Right forelimb (tissue), 1 donor: ENCODE measurements around the gene NUMBL.
"Not testable (repeated sequence)": the region's sequence is repeated elsewhere in the genome, so short reads cannot be mapped to it uniquely, and the experiment has no call there.

Experiments
- DNase-seq: peaks from one replicate; pipeline ENCODE4 v3.0.0-alpha.2; 2018

The NUMBL gene

DNA sequence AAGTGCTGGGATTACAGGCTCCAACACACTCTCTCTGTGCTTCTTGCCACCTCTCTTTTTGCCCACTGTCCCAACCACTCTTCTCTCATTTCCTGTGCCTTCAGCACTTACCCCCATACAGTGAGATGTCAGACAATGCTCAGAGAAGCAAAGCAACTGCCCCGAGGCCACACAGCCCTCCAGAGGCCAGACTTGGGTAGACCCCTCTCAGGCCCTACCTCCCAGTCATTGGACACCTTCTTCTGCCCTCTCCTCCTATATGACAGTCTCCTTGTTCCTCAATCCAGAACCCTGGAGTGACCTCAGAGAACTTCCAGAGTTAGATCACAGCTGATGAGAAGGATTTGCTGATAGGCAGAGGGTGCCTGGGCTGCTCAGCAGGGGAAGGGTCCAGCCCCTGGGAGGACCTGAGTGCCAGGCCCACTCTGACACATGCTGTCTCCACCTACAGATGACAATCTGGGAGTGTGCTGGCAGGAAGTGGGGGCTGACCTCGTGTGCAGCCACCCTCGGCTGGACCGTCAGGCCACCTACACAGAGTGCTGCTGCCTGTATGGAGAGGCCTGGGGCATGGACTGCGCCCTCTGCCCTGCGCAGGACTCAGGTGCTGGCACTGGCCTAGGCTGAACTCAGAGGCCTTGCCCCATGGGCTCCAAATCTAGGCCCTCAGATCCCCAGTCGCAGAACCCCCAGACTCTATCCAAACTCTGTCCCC, 64.9 kb downstream of the NUMBL start:
- DNase-seq = no peak

DNA sequence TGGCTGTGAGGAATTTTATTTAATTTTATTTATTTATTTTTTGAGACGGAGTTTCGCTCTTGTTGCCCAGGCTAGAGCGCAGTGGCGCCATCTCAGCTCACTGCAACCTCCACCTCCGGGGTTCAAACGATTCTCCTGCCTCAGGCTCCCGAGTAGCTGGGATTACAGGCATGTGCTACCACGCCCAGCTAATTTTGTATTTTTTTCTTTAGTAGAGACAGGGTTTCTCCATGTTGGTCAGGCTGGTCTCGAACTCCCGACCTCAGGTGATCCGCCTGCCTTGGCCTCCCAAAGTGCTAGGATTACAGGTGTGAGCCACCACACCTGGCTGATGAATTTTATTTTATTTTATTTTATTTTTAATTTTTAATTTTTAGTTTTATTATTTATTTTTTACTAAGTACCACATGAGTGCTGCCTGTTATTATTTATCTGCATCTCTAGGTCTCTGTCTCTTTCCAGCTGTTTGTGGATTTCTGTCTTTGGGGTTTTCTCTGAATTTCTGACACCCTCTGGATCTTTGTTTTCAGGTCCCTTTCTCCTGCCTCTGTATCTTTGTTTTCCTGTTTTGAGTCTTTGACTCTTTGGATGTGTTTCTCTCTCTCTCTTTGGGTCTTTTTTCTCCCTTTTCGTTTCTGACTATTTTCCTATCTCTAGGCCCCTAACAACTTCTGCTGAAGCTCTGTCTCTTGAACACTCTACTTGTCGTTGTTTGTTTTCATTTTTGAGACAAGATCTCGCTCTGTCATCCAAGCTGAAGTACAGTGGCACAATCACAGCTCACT, 65.9 kb downstream of the NUMBL start:
- not testable (repeated sequence) for DNase-seq

DNA sequence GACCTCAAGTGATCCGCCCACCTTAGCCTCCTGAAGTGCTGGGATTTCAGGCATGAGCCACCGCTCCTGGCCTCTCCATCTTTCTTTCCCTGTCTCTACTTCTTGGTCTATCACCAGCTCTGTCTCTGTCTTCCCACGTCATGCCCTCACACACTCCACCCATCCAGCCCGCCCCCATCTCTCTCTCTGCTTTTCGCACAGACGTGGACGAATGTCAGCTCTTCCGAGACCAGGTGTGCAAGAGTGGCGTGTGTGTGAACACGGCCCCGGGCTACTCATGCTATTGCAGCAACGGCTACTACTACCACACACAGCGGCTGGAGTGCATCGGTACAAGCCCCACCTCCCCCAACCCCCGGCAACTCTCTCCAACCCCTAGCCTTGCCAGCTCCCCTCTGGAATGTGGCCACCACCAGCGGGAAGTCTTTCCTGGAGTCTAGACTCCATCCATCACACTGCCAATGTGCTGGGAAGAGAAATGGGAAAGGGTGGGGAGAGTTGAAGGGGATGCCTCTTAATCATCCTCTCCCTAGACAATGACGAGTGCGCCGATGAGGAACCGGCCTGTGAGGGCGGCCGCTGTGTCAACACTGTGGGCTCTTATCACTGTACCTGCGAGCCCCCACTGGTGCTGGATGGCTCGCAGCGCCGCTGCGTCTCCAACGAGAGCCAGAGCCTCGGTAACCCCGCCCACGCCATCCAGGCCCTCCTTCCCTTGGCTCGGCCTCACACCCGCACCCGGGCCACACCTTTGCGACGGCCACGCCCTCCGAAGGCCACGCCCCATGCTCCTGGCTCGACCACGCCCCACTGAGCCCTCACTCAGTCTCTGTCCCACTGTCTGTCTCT, 66.8 kb downstream of the NUMBL start:
- no peak for DNase-seq

DNA sequence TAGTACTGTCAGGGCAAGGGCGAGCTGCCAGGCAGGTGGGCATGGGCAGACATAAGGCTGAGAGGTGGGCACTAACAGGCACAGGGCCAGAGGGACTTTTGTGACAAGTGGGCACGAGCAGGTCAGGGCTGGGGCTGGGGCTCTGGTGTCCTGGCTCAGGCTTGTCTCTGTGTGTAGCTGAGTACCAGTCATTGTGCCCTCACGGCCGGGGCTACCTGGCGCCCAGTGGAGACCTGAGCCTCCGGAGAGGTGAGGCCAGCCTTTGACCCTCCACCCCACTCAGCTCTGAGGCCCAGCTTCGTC, 67.7 kb downstream of the NUMBL start:
- DNase-seq = no peak

DNA sequence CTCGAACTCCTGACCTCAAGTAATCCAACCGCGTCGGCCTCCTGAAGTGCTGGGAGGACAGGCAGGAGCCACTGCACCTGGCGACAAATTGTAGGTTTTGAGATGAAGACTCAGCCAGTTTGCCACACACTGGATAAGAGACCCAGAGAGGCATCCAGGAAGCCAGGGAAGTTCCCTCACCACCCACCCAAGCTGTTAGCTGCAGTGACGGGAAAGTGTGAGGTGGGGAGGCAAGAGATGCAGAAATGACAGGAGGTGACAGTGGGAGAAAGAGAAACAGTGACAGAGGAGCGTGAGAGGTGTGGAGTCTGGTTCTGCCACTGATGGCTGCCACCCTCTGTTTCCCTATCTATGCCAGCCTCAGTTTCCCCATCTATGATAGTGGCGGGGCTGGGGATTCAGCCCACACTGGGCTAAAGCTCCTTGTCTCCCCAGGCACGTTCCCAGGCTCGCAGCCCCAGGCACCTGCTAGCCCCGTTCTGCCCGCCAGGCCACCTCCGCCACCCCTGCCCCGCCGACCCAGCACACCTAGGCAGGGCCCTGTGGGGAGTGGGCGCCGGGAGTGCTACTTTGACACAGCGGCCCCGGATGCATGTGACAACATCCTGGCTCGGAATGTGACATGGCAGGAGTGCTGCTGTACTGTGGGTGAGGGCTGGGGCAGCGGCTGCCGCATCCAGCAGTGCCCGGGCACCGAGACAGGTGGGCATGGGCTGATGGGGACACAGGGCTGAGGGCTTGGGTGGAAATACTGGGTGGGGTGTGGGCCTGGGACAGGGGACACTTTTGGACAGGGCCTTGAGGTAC, 68.3 kb downstream of the NUMBL start:
- DNase-seq = no peak

DNA sequence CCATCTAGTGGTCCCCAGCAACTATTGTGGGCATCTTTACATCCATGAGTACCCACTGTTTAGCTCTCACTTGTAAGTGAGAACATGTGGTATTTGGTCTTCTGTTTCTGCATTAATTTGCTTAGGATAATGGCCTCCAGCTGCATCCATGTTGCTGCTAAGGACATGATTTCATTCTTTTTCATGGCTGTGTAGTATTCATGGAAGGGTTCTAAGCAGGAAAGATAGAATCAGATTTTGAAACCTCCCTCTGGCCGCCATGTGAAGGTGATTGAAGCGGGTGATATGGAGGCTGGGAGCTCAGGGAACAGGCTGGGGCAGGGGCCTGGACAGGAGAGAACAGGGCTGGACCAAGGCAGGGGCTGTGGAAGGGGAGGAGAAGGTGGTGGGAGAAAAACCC, 69.2 kb downstream of the NUMBL start:
- no peak for DNase-seq

DNA sequence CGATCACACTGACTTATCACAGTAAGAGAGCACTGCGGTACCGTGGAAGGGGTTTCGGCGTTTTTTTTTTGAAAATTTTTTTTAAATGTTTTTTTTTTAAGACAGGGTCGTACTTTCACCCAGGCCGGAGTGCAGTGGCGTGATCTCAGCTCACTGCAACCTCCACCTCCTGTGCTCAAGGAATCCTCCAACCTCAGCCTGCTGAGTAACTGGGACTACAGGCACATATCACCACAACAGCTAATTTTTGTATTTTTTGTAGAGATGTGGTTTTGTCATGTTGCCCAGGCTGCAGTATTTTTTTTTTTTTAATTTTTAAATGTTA, 70.3 kb downstream of the NUMBL start:
- DNase-seq = no peak

DNA sequence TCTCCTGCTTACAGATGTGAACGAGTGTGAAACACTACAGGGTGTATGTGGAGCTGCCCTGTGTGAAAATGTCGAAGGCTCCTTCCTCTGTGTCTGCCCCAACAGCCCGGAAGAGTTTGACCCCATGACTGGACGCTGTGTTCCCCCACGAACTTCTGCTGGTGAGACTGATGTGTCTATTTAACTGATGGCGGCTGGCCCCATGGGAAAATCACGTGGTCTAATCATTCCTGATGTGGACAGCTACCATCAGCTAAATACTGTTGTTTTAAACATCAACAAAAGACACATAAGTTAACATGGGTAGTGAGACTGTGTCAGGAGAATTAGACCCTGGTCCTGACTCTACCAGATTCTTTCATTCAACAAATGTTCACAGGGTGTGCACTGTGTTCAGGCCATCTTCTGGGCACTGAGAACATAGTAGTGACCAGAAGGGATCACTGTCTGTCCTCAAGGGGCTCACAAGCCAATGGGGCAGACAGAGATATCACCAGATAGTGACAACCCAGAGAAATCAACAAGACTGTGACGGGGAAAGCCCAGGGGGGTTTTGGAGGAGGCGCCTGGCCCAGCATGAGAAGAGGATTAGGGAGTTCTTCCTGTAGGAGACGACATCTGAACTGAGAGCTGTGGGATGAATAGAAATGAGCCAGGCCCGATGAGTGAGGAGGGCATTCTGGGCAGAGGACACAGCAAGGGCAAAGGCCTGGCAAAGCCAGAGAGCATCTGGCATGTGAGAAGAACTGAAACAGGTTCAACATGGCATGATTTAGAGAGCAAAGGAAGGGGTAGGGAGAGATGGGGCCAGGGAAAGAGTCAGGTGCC, 70.9 kb downstream of the NUMBL start:
- no peak for DNase-seq

DNA sequence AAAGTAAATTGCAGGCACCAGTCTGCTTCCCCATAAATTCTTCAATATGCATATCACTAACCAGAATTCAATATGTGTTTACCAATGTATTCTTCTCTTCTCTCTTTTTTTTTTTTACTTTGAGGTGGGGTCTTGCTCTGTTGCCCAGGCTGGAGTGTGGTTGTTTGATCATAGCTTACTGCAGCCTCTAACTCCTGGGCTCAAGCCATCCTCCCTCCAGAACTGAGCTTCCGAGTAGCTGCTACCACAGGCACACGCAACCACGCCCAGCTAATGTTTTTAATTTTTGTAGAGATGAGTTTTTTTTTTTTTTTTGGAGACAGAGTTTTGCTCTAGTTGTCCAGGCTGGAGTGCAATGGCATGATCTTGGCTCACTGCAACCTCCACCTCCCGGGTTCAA, 72.5 kb downstream of the NUMBL start:
- no peak for DNase-seq

DNA sequence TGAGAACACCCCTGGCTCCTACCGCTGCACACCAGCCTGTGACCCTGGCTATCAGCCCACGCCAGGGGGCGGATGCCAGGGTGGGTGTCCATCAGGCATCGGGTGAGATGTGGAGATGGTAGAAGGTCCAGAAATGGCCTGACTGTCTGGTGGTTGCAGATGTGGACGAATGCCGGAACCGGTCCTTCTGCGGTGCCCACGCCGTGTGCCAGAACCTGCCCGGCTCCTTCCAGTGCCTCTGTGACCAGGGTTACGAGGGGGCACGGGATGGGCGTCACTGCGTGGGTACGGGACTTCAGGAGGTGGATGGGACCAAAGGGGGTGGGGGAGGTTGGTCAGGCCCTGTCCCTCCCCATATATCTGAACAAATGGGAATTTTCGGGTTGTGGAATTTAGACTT, 73.5 kb downstream of the NUMBL start:
- DNase-seq = no peak

DNA sequence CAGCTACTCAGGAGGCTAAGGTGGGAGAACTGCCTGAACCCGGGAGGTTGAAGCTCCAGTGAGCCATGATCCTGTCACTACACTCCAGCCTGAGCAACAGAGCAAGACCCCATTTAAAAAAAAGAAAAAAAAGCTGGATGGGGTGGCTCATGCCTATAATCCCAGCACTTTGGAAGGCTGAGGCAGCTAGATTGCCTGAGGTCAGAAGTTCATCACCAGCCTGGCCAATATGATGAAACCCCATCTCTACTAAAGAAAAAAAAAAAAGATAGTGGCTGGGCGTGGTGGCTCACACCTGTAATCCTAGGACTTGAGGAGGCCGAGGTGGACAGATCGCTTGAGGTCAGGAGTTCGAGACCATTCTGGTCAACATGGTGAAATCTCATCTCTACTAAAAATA, 74.3 kb downstream of the NUMBL start:
- no peak for DNase-seq
